NCI-H2081 treated with DMSO at 0.1 percent for 48 hours (cell line): ENCODE results near the gene IL17D.

Source experiments
- DNase-seq: peaks from one replicate; lab custom pipeline; 2025; lab: John Stamatoyannopoulos, UW

The IL17D gene

DNA sequence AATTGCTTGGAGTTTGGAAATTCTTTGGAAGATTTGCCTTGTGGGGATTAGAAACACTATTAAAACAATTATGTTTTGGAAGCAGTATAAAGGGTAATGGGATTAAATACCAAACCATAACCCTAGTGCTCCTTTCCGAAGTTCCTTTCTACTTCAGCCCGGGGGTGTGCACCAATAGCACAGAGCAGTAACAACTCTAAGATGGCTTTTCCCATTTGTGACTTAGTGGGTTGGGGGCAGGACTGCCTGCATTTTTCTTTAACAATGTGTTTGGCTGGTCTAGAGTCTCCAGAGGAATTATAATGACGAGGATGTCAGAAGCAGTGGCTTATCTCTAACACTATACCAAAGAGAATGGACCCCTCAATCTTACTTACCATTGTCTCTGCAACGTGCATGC lies 11.9 kb upstream of the IL17D start:
- no peak for DNase-seq

DNA sequence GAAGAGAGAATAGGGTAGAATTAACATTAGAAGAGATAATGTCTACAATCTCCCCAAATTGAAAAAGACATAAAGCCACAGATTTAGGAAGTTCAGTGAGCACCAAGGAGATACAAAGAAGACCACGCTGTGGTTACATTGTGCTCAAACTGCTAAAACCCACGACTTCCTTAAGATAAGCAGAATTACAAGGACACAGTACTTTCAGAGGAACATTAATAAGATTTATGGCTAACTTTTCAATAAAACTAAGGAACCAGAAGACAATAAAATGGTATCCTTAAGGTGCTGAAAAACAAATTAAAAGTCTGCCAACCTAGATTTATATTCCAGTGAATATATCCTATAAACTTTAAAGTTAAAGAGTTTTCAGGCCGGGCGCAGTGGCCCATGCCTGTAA lies 7.4 kb upstream of the IL17D start:
- DNase-seq: no peak

DNA sequence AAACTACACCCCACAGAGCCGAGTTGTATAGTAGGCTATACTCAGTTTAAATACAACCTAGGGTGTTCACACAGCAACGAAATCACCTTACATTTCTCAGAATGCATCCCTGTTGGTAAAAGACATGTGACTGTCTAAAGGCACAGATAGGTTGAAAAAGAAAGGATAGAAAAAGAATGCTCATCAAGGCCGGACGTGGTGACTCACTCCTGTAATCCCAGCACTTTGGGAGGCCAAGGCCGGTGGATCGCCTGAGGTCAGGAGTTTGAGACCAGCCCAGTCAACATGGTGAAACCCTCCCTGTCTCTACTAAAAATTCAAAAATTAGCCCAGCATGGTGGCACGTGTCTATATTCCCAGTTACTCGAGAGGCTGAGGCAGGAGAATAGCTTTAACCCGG lies 3.8 kb upstream of the IL17D start:
- DNase-seq: no peak

DNA sequence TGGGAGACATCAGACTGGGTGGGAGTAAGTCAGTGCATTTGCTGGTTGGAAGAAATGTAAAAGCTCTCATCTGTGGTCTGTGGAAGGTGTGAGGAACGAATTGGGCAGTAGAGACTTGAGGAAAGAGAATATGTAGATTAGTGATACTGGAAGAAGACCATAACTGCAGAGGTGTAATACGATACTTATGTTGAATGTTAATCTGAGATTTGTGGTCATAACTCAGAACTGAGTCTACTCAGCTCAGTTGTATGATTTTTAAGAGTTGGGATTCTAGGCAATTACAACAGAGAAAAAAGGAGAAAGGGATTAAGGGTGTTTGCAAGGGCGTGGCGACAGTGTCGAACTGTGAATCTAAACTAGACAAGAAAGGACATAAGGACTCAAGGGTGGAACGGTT lies 3.2 kb upstream of the IL17D start:
- no peak for DNase-seq

DNA sequence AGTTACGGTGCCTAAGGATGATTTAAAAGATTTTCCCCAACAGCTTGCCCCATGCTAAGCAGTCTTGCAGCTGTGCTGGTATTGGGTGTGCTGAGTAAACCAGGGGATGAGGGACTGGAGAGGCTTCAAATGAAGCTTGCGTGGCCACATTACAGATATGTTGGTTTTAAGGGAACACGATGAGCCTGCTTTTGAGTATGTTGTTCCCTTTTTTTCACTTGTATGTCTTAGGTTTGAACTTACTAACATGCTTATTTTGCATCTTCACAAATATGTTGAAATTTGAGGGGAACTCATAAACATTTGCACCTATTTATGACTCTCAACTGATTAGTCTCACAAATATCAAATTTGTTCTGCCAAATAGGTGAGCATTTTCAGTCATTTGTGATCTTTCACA lies 2.0 kb upstream of the IL17D start:
- DNase-seq: no peak

DNA sequence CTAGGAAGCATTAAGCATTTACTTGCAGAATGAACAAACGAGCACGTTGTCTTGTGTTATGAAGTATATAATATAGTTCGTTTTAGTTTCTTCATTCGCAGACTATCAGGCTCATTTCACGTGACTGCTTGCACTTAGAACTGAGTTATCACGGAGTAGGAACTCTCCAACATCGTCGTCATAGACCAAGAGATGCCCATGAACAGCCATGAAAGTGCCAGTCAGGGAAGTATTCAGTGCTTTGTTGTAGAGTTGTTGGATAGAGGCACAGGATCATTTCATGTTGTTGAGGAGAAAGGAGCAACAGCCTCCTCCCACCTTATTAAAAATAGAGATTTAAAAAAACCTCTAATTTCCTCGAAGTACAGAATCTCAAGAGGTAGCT lies 977 bp upstream of the IL17D start:
- no peak for DNase-seq

DNA sequence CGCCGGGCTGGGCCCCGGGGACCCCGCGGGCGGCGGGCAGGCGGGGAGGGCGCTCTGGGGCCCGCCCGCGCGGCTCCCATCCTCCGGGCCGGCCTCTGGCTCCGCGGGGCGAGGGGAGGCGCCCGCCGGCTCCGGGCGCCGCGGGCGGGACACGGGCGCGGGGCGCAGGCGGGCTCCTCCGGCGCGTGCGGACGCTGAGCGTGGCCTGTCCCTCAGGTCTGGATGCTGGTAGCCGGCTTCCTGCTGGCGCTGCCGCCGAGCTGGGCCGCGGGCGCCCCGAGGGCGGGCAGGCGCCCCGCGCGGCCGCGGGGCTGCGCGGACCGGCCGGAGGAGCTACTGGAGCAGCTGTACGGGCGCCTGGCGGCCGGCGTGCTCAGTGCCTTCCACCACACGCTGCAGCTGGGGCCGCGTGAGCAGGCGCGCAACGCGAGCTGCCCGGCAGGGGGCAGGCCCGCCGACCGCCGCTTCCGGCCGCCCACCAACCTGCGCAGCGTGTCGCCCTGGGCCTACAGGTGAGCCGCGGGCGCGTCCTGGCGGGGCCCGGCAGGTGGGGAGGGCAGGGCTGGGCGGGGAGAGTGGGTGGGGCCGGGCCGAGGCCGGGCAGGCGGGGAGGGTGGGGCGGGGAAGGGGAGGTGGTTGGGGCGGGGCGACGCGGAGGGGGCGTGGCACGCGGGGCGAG lies 420 bp downstream of the IL17D start:
- DNase-seq: no peak

DNA sequence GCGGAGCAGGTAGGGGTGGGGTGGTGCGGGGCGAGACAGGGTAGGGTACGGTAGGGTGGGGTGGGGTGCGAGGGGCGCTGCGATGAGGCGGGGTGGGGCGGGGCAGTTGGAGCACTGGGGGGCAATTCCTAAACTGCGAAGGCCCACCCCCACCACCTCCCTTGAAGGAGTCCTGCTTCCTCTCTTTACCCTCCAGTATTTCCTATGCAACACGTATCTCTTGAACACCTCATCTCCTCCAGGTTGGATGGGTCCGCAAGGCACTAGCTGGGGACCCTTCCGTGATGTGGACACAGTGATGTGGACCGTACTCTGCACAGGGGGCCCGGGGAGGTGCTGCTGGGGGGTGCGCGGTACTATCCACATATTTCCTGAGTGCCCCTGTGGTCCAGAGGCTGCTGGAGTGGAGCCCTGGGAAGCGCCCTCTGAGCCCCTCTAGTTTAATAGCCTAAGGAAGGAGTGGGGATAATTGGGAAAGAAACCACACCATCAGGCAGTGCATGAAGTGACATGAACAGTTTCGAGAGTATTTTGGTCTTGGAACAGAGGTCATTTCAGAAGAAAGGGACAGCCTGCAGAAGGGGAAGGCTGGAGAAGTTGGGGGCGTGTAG lies 1.1 kb downstream of the IL17D start:
- DNase-seq: no peak

DNA sequence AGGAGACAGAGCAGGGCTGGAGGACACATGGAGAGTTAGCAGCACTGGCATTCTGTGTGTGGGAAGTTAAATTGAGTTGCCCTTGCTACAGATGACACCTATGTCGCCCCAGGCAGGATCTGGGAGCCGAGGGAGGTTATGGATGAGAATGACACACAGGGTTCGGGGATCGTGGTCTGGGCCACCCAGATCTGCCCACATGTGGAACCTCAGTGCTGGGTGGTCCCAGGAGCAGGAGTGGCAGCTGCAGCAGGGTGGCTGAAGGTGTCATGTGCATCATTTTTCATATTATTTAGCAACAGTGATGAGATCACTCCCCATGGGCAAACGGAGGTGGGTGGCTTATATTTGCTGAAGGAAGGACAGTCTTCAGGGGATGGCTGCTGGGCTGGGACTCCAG lies 3.2 kb downstream of the IL17D start:
- DNase-seq: no peak

DNA sequence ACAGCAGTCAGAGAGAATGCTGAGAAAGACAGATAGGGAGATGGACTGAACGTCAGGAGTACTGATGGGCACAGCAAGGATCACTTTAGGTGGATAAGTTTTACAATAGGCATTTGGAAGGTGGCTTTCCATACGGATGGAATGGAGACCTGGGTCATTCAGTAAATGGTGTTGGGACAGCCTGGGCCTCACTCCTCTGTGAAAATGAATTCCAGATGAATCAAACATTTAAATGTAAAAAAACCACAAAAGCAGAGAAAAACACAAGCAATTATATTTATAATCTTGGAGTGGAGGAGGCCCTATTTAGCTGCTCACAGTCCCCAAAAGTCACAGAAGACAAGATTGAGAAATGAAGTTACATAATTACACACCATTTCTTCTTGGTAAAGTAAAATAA lies 4.7 kb downstream of the IL17D start:
- DNase-seq: no peak

DNA sequence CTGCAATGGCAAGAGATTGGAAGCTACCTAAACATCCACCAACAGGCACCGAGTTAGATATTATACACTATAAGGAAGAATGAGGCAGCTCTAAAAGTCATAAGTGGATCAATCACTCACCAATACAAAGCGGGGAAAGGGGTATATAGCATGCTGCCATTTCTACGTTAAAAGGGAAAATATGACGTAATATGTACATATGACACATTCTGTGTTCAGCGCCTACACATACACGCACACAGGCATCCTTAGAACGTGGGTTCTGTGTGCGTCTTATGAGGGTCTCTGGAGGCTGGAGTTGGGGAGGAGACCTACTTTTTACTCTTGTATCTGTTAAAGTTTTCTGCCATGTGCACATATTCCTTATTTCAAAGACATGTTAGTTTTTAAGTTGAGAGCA lies 5.9 kb downstream of the IL17D start:
- no peak for DNase-seq

DNA sequence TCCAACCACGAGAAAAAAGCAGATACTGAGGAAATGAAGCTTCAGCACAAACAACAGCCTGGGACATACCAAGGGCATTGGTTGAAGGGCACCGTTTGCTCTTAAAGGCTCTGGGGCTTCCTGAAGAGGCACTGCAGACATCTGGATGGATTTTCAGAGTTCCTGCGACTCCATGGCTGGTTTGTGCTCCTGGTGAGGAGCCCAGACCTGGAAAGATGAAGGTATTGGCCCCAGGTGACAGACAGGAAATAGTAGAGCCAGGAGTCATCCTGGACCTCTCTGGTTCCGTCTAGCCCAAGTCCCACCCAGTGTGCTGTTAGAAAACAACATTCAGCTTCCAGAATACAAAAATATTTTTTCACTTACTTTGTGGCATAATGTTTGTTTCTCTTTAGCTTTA lies 6.3 kb downstream of the IL17D start:
- no peak for DNase-seq

DNA sequence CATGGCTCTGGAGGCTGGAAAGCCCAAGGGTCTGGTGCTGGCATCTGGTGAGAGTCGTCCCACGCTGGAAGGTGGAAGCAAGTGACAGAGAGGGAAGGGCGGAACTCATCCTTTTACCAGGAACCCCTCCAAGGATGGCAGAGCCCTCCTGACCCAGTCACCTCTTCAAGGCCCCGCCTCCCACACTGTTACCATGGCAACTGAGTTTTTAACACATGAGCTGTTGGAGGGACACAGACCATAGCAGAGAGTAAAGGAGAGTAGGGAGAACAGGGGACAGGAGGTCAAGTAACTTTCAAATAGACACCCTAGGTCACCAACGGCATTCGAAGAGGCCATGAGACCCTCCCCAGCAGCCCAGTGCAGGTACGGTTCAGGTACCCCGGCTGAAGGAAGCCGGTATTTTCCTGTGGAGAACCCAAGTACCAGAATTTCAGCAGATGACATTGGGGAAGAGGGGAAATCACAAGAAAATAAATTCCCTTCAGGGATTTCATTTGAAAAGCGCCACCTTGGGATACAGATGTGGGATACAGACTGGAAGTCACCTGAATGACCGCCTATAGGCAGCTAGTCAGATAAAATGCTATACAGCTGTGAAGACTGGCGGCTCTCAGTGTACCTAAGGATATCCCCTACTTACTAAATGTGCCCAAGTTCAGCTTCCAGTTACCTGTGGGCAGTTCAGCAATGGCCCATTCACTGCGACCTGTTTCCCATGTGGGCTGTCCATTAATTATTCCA lies 8.0 kb downstream of the IL17D start:
- DNase-seq: no peak

DNA sequence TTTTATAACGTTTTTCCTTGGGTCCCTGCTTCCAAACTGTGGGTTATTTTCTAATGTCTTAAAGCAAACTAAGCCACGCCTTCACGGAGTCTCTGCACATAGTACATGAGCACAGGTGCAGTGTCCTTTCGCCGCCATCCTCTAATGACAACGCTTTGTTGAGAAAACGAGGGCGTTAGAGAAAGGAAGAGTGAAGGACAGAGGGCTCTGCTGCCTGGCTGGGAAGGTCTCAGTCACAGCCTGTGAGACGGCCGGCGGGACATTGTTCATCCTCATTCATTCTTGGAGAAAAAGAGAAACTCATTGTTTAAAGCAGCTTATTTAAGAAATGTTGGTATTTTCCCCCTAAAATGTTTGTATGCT lies 9.5 kb downstream of the IL17D start:
- DNase-seq: no peak

DNA sequence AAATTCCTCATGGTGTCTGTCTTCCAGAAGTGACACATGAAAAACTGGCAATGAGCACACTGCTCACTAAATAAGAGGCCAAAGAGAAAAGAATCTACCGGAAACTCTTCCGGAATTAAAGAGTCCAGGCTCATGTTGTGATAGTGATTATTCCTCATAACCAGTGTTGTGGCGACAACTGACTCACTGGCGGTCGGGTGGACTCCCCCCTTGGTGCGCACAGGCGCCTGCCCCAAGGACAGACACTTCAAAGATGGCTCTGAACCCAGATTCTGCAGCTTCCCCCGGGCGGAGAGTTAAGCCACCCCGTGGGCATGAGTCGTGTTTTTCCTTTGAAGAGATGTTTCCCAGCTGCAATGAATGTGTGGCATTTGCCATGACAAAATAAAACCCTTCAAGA lies 10.3 kb downstream of the IL17D start:
- no peak for DNase-seq

DNA sequence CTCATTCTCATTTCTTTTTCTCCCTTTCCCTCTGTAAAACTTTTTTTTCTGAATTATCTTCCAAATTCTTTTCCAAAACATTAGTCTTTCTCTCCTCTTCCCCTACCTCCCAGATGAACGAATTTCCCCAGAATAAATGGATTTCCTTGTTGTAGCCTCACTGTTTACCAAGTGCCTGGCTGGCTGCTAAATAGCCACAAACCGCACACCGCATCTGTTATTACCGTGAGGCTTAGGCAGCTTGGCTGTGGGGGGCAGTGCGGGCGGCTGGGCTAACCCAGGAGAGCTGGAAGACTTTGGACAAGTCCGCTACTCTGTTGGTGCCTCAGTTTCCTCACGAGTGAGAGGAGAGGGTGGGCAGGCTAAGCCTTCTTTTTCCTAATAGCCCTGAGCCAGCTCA lies 10.7 kb downstream of the IL17D start:
- DNase-seq: no peak

DNA sequence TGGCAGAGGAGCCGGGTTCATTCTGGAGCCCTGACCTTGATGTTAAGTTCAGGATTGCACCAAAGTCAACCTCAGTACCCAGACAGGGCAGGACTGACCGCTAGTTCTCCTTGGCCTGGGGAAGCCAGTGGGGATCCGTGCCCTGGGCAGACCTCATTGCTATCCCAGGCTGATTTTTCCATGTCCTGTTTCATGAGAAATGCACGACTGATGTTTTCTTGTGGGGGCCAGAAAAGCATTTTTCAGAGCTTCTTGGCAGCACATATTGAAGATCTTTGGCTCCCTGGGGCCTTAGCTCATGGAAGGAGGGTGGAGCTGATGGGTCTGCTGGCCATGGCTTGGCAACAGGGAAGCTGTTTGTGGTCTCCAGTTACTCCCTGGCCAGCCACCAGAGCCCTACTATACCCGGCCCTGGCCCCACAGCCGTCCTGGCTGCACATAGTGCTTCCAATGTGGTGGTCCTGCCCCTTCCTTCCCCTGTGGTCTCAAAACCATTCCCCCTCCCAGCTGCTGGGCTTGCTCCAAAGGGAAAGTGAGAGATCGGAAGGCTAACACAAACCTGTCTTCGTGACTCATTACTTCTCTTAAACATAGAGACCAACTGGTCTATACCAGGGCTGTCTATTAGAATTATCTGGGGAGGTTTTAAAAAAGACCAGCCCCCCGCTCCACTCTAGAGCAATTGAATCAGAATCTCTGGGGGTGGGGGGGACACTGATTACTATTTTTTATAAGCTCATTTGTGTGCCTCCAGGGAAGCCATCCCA lies 11.2 kb downstream of the IL17D start:
- no peak for DNase-seq

DNA sequence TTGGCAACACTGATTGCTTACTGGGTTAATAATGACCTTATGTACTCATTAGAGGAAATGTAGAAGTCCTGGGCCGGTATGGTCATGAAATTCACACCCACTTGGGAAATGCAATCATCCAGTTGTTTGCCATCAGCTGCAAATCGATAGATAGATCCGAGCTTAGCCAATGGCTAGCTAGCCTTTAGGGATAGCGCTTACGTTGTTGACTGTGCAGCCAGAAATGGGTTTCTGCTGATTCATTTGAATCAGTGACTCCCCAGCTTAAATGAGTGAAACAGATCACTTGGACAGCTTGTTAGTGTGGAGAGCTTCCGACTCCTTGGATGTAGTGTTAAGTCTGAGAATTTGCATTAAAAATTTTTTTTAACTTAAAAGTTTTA lies 11.8 kb downstream of the IL17D start:
- no peak for DNase-seq

DNA sequence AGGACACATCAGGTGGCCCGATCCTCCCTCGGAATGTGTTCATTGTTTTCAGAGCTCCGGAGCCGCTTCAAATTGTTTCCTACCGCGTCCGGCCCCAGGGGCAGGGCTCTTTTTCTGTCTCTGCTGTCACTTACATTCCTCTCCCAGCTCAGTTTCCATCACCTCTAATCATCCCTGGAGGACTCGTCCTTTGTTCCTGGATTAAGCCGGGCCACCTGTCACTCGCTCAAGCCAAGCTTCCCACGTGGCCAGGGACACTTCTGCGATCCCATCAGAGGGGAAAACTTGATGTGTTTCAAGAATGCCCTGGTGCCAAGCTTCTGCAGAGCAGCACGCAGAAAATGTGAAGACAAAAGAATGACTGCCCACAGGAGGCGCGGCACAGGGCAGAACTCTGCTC lies 13.5 kb downstream of the IL17D start:
- DNase-seq: no peak

DNA sequence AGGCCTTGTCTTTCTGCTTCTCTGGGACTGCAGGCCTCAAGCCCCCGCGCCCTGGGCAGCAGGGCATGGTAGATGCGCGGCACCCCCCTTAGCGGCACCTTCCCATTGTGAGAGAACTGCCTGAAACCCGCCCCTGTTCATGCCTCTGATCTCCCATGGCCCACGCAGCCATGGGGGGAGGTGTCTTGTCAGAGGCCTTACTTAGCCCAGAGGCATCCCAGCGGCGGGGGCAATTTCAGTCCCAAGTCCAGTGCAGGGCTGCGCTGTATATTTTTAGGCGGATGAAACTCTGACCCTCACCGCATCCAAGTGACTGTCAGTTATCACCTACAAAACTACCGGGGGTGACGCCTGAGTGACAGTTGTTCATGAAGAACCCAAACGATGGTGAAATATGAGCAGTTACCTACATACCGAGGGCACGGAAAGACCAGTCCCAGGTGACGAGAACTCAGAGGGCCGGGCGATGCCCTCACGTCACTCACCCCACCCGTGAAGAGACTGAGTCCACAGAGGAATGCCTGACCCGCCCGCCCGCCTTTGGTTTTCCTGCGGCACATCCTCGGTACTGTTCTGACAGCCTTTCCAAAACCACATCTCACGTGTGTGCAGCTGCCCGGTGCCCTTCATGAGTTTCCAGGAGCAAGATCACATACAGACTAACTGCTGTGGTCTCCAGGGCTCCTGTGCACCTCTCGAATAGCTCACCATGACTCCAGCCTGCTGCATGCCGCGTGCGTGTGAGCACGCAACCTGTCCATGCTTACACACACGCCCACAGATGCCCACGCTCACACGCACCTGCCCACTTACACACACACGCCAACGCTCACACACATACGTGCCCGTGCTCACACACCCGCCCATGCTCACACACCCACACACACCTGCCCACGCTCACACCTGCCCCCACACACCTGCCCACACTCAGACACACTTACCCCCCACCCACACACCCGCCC lies 14.4 kb downstream of the IL17D start:
- DNase-seq: no peak

DNA sequence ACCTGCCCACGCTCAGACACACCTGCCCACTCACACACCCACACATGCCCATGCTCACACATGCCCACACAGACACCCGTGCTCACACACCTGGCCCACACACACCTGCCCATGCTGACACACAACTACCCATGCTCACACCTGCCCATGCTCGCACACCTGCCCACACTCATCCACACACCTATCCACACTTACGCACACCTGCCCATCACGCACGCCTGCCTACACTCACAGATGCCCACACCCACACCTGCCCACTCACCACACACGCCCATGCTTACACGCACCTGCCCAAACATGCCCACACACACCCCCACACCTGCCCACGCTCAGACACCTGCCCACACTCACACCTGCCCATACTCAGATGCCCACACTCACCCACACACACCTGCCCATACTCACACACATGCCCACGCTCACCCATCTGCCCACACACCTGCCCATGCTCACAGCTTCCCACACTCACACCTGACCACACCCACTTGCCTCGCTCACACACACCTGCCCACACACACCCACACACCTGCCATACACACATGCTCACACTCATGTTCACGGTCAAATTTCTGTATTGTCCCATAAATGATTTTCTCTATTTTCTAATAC lies 15.6 kb downstream of the IL17D start:
- no peak for DNase-seq
